Activated naive CD8-positive, alpha-beta T cell treated with anti-CD3 and anti-CD28 coated beads, Interleukin-2, amount 50 U/mL, for 24 hours (primary cell): Measurements from ENCODE around the gene ZMAT5.
A peak's percentile ranks its signal among the peaks of the same experiment; 100 is the strongest.

Experiments used
- ATAC-seq: fragments of 150-1000 bp; cut with Tn5 transposase; one replicate; pipeline ENCODE4 v1.10.0; 2021
- DNase-seq: peaks from one replicate; pipeline ENCODE4 v3.0.0; 2021
- H3K27ac Mint-ChIP-seq: one replicate; pipeline ENCODE4 v1.8.0; 2021; ENCODE audit warnings: mild to moderate bottlenecking, mixed read lengths
- H3K27me3 Mint-ChIP-seq: one replicate; pipeline ENCODE4 v1.8.0; 2021; ENCODE audit warnings: mixed read lengths
- H3K36me3 Mint-ChIP-seq: one replicate; pipeline ENCODE4 v1.8.0; 2021; ENCODE audit warnings: low read depth, mixed read lengths
- H3K4me1 Mint-ChIP-seq: one replicate; pipeline ENCODE4 v1.8.0; 2021; ENCODE audit warnings: mixed read lengths
- H3K4me3 Mint-ChIP-seq: one replicate; pipeline ENCODE4 v1.8.0; 2021; ENCODE audit warnings: mild to moderate bottlenecking, moderate library complexity, mixed read lengths
- H3K9me3 Mint-ChIP-seq: one replicate; pipeline ENCODE4 v1.8.0; 2021; ENCODE audit warnings: mixed read lengths

Gene ZMAT5

DNA sequence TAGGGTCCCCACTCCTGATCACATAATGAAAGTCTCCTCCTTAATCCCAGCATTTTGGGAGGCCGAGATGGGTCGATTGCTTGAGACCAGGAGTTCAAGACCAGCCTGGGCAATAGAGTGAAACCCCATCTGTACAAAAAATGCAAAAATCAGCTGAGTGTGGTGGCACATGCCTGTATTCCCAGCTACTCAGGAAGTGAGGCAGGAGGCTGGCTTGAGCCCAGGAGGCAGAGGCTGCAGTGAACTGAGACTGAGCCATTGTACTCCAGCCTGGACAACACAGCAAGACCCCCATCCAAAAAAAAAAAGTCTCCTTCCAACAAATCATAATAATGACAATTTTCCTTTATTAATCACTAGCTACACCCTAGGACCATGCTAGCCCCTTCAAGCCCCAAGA, 15.1 kb downstream of the ZMAT5 start:
- peaks cover 4% of the 10 kb centered on the region for H3K36me3 Mint-ChIP-seq
- peaks cover 7% of the 10 kb centered on the region for H3K4me1 Mint-ChIP-seq

DNA sequence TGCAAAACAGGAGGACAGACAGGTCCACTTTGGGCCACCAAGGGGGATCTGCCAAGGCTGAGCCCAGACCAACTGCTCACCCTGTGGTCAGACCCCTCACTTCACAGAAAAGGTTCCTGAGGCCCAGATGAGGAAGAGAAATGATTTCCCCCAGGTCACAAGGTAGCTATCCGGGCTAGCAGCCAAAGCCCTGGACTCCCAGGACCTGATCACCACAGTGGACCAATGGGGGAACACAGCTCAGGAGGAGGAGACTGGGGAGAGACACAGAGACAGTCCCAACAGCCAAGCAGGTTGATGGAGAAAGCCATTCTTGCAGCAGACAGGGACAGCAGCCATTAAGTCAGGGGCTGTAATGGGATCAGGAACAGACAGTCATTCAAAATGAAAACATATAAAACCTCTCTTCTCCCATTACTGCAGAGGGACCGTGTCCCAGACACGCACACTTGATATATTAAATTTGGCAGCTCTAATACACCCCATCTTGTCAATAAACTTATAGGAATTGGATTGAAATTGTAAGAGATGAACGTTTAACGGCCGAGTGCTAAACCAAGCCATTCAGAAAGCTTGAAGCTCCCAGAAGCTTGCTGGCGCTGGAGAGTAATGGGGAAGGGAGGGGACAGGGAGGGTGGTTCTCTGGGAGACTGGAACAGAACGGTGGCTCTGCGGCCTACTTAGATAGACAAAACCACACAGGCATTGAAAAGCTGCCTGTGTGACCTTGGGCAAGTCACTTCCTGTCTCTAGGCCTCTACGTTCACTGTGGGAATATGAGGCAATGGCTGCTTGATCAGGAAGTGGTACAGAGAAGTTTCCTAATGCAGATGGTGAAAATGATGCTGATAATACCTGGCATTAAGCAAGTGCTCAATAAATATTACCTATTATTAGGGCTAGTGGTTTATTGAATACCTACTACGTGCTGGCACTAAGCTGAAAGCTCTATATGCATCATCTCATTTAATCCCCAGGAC, 16.0 kb downstream of the ZMAT5 start:
- no peak for DNase-seq
- H3K27ac Mint-ChIP-seq: peak overlapping the region; percentile 31
- H3K4me1 Mint-ChIP-seq: peaks cover 7% of the 10 kb centered on the region
- H3K27me3 Mint-ChIP-seq: no peaks in the 10 kb centered on the region
- H3K4me3 Mint-ChIP-seq: no peak overlapping the region
- peaks cover 4% of the 10 kb centered on the region for H3K36me3 Mint-ChIP-seq
- ATAC-seq: no peak
- no peaks in the 10 kb centered on the region for H3K9me3 Mint-ChIP-seq

More for the DNA sequence above, 15.1 kb downstream of the ZMAT5 start:
- no peak overlapping the region for H3K4me3 Mint-ChIP-seq
- H3K27me3 Mint-ChIP-seq: no peaks in the 10 kb centered on the region
- ATAC-seq (no peak), DNase-seq (no peak)
- H3K27ac Mint-ChIP-seq: no peak overlapping the region
- no peaks in the 10 kb centered on the region for H3K9me3 Mint-ChIP-seq

DNA sequence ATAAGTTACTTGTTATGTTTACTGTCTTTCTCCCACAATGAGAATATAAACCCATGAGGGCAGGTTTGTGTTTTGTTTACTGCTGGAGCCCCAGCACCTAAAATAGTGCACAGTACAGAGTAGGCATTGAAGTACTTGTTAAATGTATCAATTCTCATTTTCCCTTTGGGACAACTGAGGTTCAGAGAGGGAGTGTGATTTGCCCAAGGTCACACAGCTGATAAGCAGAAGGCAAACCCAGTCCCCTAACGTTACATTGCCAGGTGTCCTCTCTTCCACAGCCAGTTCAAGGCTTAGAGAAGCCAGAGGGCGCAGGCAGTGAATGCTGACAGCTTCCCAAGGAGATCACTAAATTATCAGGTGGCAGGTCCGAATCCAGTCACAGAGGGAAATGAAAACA, 16.8 kb downstream of the ZMAT5 start:
- H3K36me3 Mint-ChIP-seq: peaks cover 4% of the 10 kb centered on the region
- ATAC-seq: no peak

DNA sequence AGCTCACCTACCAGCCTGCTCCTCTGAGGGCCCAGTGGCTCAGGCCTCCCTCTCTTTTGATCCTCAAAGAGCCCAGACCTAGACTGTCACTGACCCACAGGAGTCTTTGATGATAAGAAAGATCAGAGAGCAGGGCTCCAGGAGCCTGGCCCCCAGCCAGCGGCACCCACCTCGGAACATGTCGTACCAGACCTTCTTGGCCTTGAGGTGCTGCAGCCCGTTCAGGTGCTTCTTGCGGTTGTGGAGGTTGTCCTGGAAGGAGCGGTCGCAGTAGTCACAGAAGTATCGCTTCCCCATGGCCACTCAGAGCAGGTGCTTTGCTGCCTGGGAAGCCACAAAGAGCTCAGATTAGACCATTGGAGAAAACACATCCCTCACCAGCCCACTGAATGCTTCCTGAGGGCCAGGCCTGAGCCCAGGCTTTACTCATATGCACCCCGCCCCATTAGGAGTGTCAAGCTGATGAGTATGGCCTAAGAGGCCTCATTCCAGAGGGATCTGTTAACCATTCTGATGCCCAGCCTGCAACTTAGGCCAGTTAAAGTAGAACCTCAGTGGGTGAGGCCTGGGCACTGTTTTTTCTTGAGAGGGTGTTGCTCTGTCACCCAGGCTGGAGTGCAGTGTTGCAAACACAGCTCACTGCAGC, 18.4 kb downstream of the ZMAT5 start:
- Mint-ChIP-seq H3K4me1 (peaks cover 7% of the 10 kb centered on the region), H3K27me3 (no peaks in the 10 kb centered on the region), H3K27ac (no peak overlapping the region), H3K4me3 (no peak overlapping the region), H3K36me3 (peaks cover 6% of the 10 kb centered on the region), H3K9me3 (no peaks in the 10 kb centered on the region)
- no peak for ATAC-seq
- DNase-seq: no peak

More for the DNA sequence above, 16.8 kb downstream of the ZMAT5 start:
- H3K4me3 Mint-ChIP-seq: no peak overlapping the region
- H3K4me1 Mint-ChIP-seq: peaks cover 7% of the 10 kb centered on the region
- no peaks in the 10 kb centered on the region for H3K27me3 Mint-ChIP-seq
- no peaks in the 10 kb centered on the region for H3K9me3 Mint-ChIP-seq
- H3K27ac Mint-ChIP-seq: no peak overlapping the region
- no peak for DNase-seq

DNA sequence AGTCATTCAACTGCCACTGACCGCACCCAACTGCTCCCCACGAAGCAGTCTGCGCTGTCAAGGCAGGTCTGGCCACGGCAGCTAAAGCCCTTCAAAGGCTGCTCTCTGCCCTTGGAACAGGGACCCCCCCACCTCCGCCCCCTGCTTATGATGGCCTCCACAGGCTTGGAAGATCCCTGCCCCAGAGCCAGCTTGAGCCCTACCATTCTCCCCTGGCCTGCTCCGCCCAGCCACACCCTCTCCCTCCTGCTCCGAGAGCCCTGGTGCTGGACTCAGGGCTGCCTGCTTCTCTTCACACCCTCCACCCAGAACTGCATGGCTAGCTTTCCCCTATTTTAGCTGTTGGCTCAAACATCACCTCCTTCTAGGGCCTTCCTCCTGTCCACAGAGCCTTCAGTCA, 19.0 kb downstream of the ZMAT5 start:
- Mint-ChIP-seq H3K9me3 (no peaks in the 10 kb centered on the region), H3K36me3 (peaks cover 6% of the 10 kb centered on the region), H3K4me1 (peaks cover 7% of the 10 kb centered on the region), H3K27me3 (no peaks in the 10 kb centered on the region), H3K4me3 (no peak overlapping the region), H3K27ac (no peak overlapping the region)
- DNase-seq: no peak
- no peak for ATAC-seq

DNA sequence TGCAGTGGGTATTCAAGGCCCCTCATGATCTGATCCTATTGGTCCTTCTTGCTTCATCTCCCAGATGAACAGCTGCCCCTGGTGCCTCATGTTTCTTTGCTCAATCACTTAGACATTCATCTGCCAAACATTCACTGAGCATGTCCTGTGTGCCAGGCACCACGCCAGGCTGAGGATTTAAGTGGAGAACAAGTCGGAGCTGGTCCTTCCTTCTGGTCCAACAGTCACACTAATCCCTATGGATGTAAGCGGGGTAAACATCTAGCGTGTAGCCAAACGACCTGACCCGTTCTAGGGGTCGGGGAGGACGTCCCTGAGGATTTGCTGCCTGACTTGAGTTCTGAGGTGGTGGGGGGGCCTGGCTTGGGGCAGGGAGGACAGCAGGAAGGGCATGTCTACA, 21.9 kb downstream of the ZMAT5 start:
- H3K4me3 Mint-ChIP-seq: no peak overlapping the region
- no peaks in the 10 kb centered on the region for H3K9me3 Mint-ChIP-seq
- ATAC-seq (no peak), DNase-seq (no peak)
- no peaks in the 10 kb centered on the region for H3K27me3 Mint-ChIP-seq
- H3K27ac Mint-ChIP-seq: no peak overlapping the region
- peaks cover 5% of the 10 kb centered on the region for H3K36me3 Mint-ChIP-seq
- H3K4me1 Mint-ChIP-seq: no peaks in the 10 kb centered on the region

DNA sequence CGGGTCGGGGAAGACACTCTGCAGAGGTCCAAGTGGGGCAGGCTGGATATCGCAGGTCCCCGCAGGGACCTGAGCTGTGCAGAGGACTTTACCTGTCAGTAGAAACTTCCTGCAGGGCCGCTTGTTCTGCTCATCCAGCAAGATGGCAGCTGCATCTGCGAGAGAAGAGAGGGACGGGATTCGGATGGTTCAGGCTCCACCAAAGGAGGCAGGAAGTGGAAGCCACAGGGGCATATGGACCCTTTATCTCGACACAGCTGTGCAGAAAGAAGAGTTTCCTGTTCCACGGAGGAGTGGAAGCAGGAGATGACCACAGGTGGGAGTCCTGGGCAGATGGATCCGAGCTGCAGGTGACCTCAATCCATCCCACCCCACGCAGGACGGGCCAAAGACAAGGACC, 24.5 kb downstream of the ZMAT5 start:
- no peaks in the 10 kb centered on the region for H3K9me3 Mint-ChIP-seq
- H3K4me3 Mint-ChIP-seq: no peak overlapping the region
- H3K27me3 Mint-ChIP-seq: no peaks in the 10 kb centered on the region
- no peak overlapping the region for H3K27ac Mint-ChIP-seq
- ATAC-seq (no peak), DNase-seq (no peak)
- H3K4me1 Mint-ChIP-seq: no peaks in the 10 kb centered on the region
- H3K36me3 Mint-ChIP-seq: peaks cover 2% of the 10 kb centered on the region

DNA sequence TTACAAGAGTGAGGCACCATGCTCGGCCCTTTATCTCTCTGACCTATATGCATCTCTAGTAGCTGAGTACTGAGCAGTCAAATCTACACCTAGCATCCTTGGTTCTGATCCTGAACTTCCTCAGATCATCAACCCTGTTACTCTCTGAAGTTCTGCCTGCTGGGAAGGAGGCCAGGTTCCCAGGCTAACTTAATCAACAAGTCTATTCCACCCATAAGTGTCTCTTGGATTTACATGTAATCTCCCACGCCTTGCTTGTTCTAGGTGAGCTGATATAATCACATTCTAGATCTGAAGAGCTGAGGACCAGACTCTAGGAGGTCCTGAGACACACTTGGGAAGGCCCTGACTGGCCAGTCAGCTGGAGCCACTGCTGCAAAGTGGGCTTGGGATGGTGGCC, 24.9 kb downstream of the ZMAT5 start:
- Mint-ChIP-seq H3K36me3 (peaks cover 4% of the 10 kb centered on the region), H3K4me1 (no peaks in the 10 kb centered on the region), H3K9me3 (no peaks in the 10 kb centered on the region), H3K4me3 (no peak overlapping the region), H3K27ac (no peak overlapping the region), H3K27me3 (no peaks in the 10 kb centered on the region)
- no peak for ATAC-seq
- DNase-seq: no peak

DNA sequence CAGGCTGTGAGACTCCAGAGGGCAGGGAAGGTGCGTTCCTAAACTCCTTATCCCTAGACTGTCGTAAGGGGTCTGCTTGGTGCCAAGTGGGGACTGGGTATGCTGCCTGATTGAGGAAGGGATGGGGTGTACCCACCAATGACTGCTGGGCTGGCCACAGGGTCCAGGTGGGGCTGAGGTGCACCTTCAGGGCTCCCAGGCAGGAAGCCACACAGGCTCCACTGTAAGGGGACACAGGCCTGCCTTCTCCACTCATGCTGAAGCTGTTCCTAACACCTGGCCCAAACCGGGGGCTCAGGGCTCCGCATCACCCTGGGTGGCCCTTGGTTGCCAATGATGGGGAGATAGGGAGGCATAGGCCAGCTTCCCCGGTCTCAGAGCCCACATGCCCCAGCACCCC, 26.6 kb downstream of the ZMAT5 start:
- H3K4me1 Mint-ChIP-seq: no peaks in the 10 kb centered on the region
- H3K4me3 Mint-ChIP-seq: no peak overlapping the region
- peaks cover 4% of the 10 kb centered on the region for H3K36me3 Mint-ChIP-seq
- ATAC-seq: no peak
- H3K9me3 Mint-ChIP-seq: no peaks in the 10 kb centered on the region
- DNase-seq: no peak
- H3K27me3 Mint-ChIP-seq: no peaks in the 10 kb centered on the region
- H3K27ac Mint-ChIP-seq: no peak overlapping the region

DNA sequence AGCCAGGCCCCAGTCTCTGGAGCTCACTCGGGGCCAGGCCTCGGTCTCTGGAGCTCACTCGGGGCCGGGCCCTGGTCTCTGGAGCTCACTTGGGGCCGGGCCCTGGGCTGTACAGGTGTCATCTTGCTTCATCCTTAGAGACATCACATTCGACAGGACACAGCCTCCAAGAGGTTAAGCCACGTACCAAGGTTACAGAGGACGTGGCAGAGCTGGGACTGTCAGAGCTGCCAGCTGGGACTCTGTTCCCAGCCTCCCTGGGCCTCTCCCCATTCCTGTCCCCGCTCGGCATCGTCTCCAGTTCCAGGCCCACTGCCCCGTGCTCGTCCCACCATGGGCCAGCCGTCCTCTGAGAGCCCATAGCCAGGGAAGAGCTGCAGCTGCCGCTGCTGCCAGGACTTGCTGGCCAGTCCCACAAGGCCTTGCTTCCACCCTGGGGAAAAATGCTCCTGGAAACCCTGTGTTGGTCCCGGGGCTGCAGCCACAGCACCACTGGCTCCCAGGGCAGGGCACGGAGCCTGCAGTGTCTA, 27.4 kb downstream of the ZMAT5 start:
- no peak overlapping the region for H3K27ac Mint-ChIP-seq
- ATAC-seq: no peak
- no peak for DNase-seq
- H3K36me3 Mint-ChIP-seq: peaks cover 2% of the 10 kb centered on the region
- H3K9me3 Mint-ChIP-seq: no peaks in the 10 kb centered on the region
- no peak overlapping the region for H3K4me3 Mint-ChIP-seq
- H3K4me1 Mint-ChIP-seq: no peaks in the 10 kb centered on the region
- no peaks in the 10 kb centered on the region for H3K27me3 Mint-ChIP-seq

DNA sequence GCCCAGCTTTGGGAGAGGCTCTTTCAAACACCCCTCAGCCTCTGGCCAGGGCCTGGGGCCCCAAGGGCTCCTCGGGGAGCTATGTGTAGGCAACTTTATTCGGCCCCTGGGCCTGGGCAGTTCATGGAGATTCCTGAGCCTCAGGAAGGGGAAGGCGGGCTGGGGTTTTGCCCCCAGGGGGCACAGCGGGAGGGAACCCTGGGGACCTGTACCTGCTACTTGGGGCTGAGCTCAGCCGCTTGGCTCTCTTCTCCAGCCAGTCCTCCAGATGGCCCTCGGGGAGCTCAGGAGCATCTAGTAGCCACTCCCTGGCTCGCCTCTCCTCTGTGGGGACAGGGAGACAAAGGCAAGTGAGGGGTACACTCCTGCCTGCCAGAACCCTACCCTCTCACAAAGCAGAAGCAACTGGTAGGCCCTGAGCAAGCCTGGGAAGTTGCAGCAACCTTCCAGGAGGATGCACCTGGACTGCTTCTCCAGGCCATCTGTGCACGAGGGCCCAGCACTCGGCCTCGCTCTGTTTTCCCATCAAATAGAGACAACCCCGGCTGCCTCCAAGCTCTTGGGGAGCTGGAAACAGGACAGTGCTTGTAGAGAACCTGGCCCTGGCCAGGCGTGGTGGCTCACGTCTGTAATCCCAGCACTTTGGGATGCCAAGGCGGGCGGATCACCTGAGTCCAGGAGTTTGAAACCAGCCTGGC, 28.5 kb downstream of the ZMAT5 start:
- peaks cover 2% of the 10 kb centered on the region for H3K36me3 Mint-ChIP-seq
- no peak overlapping the region for H3K27ac Mint-ChIP-seq
- no peak for DNase-seq
- no peak for ATAC-seq
- H3K27me3 Mint-ChIP-seq: no peaks in the 10 kb centered on the region
- no peaks in the 10 kb centered on the region for H3K9me3 Mint-ChIP-seq
- H3K4me1 Mint-ChIP-seq: no peaks in the 10 kb centered on the region
- H3K4me3 Mint-ChIP-seq: no peak overlapping the region

DNA sequence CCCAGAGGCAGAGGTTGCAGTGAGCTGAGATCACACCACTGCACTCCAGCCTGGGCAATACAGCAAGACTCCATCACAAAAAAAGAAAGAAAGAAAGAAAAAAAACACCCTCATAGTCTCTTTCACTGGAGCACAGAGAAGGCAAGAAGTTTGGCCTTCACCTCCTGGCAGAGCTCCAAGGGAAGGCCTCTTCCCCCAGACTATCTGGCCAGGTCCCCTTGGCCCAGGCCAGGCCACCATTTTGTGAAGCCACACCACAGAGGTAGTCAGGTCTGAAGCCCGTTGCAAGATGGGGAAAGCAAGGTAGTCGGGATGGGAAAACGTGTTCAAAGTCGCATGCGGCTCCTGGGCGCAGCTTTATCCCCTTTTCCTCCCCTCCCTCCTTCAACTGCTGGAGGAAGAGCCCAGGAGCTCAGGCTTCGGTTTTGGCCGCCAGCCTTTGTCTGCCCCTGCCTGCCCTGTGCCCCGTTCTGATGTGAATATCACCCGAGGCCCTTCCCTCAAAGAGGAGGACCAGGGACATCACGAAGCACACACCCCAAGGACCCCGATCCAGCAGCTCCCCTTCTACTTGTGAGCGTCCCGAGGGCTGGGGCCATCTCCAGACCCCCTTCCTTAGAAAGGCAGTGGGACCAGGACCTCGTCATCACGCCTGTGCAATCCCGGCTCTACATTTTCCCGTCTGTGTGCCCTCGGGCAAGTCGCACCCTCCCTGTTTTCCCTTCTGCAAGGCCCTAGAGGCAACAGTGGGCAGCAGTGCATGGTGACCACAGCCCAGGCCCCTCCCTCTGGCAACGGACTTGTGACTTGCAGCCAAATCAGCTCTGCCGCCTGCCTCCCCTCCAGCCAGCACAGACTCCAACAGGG, 29.3 kb downstream of the ZMAT5 start:
- no peak overlapping the region for H3K4me3 Mint-ChIP-seq
- H3K27me3 Mint-ChIP-seq: no peaks in the 10 kb centered on the region
- no peak for DNase-seq

DNA sequence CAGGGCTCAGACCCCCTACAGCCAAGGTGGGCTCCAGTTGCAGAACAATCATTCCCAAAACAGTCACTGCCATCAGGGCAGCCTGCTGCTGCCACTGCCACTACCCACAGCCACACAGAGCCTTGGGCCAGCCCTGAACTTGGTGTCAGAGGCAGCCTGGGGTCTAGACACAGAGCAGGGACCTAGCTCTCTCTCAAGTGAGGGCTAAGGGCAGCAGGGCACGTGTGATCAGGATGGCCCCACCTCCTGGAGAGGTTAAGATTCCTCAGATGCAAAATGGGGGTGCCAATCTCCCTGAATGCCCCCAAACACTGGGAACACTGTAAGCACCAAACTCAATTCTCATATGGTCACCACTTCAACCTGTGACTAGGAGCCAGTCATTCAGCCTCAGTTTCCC, 31.4 kb downstream of the ZMAT5 start:
- Mint-ChIP-seq H3K27me3 (no peaks in the 10 kb centered on the region), H3K36me3 (peaks cover 2% of the 10 kb centered on the region), H3K27ac (no peak overlapping the region), H3K9me3 (no peaks in the 10 kb centered on the region), H3K4me1 (no peaks in the 10 kb centered on the region), H3K4me3 (no peak overlapping the region)
- DNase-seq (no peak), ATAC-seq (no peak)

More for the DNA sequence above, 29.3 kb downstream of the ZMAT5 start:
- no peak overlapping the region for H3K27ac Mint-ChIP-seq
- no peaks in the 10 kb centered on the region for H3K9me3 Mint-ChIP-seq
- no peaks in the 10 kb centered on the region for H3K4me1 Mint-ChIP-seq
- peaks cover 2% of the 10 kb centered on the region for H3K36me3 Mint-ChIP-seq
- ATAC-seq: no peak

DNA sequence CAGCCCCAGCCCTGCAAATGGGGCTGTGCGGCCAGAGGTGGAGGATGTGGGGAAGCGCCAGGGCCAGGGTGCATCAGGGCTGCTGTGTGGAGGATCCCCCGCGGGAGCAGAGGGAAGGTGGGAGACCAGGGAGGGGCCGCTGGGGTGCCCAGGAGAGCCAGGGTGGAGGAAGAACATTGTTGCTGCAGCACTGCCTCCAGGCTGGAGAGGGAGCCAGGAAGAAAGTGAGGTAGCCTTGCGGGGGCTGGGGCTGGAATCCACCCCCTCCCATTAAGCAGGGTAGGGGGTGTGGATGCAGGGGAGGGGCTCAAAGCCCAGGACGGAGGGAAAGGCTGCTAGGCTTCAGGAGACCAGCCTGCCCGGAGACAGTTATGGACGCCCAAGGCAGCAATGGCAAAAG, 32.0 kb downstream of the ZMAT5 start:
- Mint-ChIP-seq H3K36me3 (peaks cover 2% of the 10 kb centered on the region), H3K4me1 (no peaks in the 10 kb centered on the region), H3K27ac (no peak overlapping the region), H3K27me3 (no peaks in the 10 kb centered on the region), H3K4me3 (no peak overlapping the region), H3K9me3 (no peaks in the 10 kb centered on the region)
- DNase-seq: no peak
- no peak for ATAC-seq
